GM23338 (cell line): Measurements from ENCODE around the gene TLE1. TPM values are rescaled to one million over a fixed set of nuclear protein-coding genes. Genes with fewer than 3 reads are reported as not detected.
A peak's percentile ranks its signal among the peaks of the same experiment; 100 is the strongest.

Source experiments
- ATAC-seq: fragments of 200-7000 bp; cut with Tn5 transposase; 3 replicates; pipeline ENCODE4 v1.9.1; 2020
- DNase-seq: peaks from one replicate; pipeline ENCODE4 v3.0.0-alpha.2; 2015; ENCODE audit warnings: low spot score
- H2AFZ ChIP-seq: fragments of 200-600 bp; sonication (generic); 2 replicates; pipeline ENCODE4 v1.8.0; 2016; ENCODE audit warnings: antibody characterized with exemption, mild to moderate bottlenecking, moderate library complexity
- H3F3A ChIP-seq: fragments of 200-600 bp; sonication (generic); replicated peaks from 2 replicates; pipeline ENCODE4 v1.8.0; 2017; ENCODE audit warnings: antibody characterized with exemption, mixed run types, low read depth
- H3K27ac ChIP-seq: fragments of 200-600 bp; sonication (generic); 2 replicates; pipeline ENCODE4 v1.6.1; 2016; ENCODE audit warnings: low read depth
- H3K27me3 ChIP-seq: fragments of 200-600 bp; sonication (generic); 2 replicates; pipeline ENCODE4 v1.8.0; 2016; ENCODE audit warnings: mild to moderate bottlenecking, mixed run types, moderate library complexity; ENCODE audit not compliant: insufficient read depth
- H3K36me3 ChIP-seq: fragments of 200-600 bp; sonication (generic); 2 replicates; pipeline ENCODE4 v1.8.0; 2016; ENCODE audit warnings: mild to moderate bottlenecking; ENCODE audit not compliant: insufficient read depth
- H3K4me1 ChIP-seq: fragments of 200-600 bp; sonication (generic); 2 replicates; pipeline ENCODE4 v1.8.0; 2016; ENCODE audit warnings: mild to moderate bottlenecking, moderate library complexity; ENCODE audit not compliant: insufficient read depth
- H3K4me2 ChIP-seq: fragments of 200-600 bp; sonication (generic); 2 replicates; pipeline ENCODE4 v1.7.1; 2017; ENCODE audit warnings: mixed run types
- H3K4me3 ChIP-seq: fragments of 200-600 bp; sonication (generic); 2 replicates; pipeline ENCODE4 v1.6.1; 2016; ENCODE audit warnings: mixed run types
- H3K79me2 ChIP-seq: fragments of 200-600 bp; sonication (generic); replicated peaks from 2 replicates; pipeline ENCODE4 v1.8.0; 2017; ENCODE audit warnings: mild to moderate bottlenecking; ENCODE audit not compliant: insufficient read depth
- H3K9me2 ChIP-seq: fragments of 200-600 bp; sonication (generic); 2 replicates; pipeline ENCODE4 v1.8.0; 2017; ENCODE audit not compliant: insufficient read depth
- H4K20me1 ChIP-seq: fragments of 200-600 bp; sonication (generic); replicated peaks from 2 replicates; pipeline ENCODE4 v1.8.0; 2017; ENCODE audit warnings: mild to moderate bottlenecking; ENCODE audit not compliant: insufficient read depth
- H3K27ac Mint-ChIP-seq: 2 replicates; pipeline ENCODE4 v1.8.0; 2020; ENCODE audit warnings: inconsistent platforms, mild to moderate bottlenecking, moderate library complexity, mixed read lengths
- H3K27me3 Mint-ChIP-seq: 3 replicates; pipeline ENCODE4 v1.8.0; 2022; ENCODE audit warnings: low read depth, mild to moderate bottlenecking, moderate library complexity, mixed read lengths, inconsistent platforms; ENCODE audit not compliant: insufficient read depth, poor library complexity
- H3K36me3 Mint-ChIP-seq: 3 replicates; pipeline ENCODE4 v1.8.0; 2021; ENCODE audit warnings: low read depth, mild to moderate bottlenecking, inconsistent platforms, moderate library complexity, mixed read lengths
- H3K4me1 Mint-ChIP-seq: 3 replicates; pipeline ENCODE4 v1.8.0; 2020; ENCODE audit warnings: mild to moderate bottlenecking, inconsistent platforms, mixed read lengths
- H3K4me3 Mint-ChIP-seq: 3 replicates; pipeline ENCODE4 v1.8.0; 2021; ENCODE audit warnings: moderate library complexity, mild to moderate bottlenecking, inconsistent platforms, mixed read lengths
- H3K9me3 Mint-ChIP-seq: 3 replicates; pipeline ENCODE4 v1.8.0; 2020; ENCODE audit warnings: moderate library complexity, mild to moderate bottlenecking, inconsistent platforms, mixed read lengths
- CTCF ChIP-seq, 2 experiments: fragments of 200-600 bp in 1 of 2; sonication (generic) in 1 of 2; conservative IDR thresholded peaks; 2 replicates each; pipeline versions ENCODE4 v1.5.1 to v1.6.1; 2016 to 2017; ENCODE audit warnings: antibody characterized with exemption in 2 of 2, low read depth in 2 of 2, mild to moderate bottlenecking in 2 of 2, moderate library complexity in 1 of 2
- EZH2 ChIP-seq: fragments of 200-600 bp; sonication (generic); IDR thresholded peaks from one replicate; pipeline ENCODE4 v1.8.0; 2017; ENCODE audit warnings: antibody characterized with exemption, mild to moderate bottlenecking, low read depth; ENCODE audit not compliant: unreplicated experiment
- EZH2phosphoT487 ChIP-seq: fragments of 200-600 bp; sonication (generic); IDR thresholded peaks from one replicate; pipeline ENCODE4 v1.8.1; 2018; ENCODE audit warnings: antibody characterized with exemption; ENCODE audit not compliant: unreplicated experiment
- POLR2AphosphoS5 ChIP-seq: IDR thresholded peaks from 2 replicates; pipeline ENCODE4 v1.6.1; 2016; ENCODE audit warnings: antibody characterized with exemption, low read depth
- REST ChIP-seq: IDR thresholded peaks from one replicate; pipeline ENCODE4 v1.6.1; 2018; ENCODE audit warnings: antibody characterized with exemption; ENCODE audit not compliant: unreplicated experiment
- STAT1 ChIP-seq: IDR thresholded peaks from one replicate; pipeline ENCODE4 v1.6.1; 2016; ENCODE audit warnings: antibody characterized with exemption; ENCODE audit not compliant: unreplicated experiment
- ZNF114 ChIP-seq: fragments of 250-450 bp; sonication (Bioruptor Pico); IDR thresholded peaks from 2 replicates; pipeline ENCODE4 v1.5.0; 2020; ENCODE audit warnings: mild to moderate bottlenecking, moderate library complexity
- ZNF331 ChIP-seq: fragments of 250-450 bp; sonication (Bioruptor Pico); IDR thresholded peaks from 2 replicates; pipeline ENCODE4 v1.5.0; 2020; ENCODE audit warnings: low read depth, mild to moderate bottlenecking, moderate library complexity
- ZNF462 ChIP-seq: fragments of 250-450 bp; sonication (Bioruptor Pico); IDR thresholded peaks from 2 replicates; pipeline ENCODE4 v1.5.0; 2020; ENCODE audit warnings: mild to moderate bottlenecking, moderate library complexity
- polyA plus RNA-seq: library from polyadenylated mRNA; unstranded; fragments of >200 nt; fragmentation: Nextera tagmentation; extraction: Ambion mirVana; gene quantifications from 2 replicates; pipeline ENCODE4 v1.2.1, GENCODE V29; 2016
- total RNA-seq: library from RNA; depleted of rRNA; stranded (reverse); fragments of >200 nt; shearing (Covaris generic); gene quantifications from 2 replicates; pipeline ENCODE4 v1.2.3, GENCODE V29; 2014

TLE1 gene
- total and polyA plus RNA-seq, 2 experiments from 2014 or later = 58.1 to 132 TPM

- no peak for TF ChIP-seq ZNF462 (CRISPR knock-in tag)
- no peak for TF ChIP-seq ZNF331 (CRISPR knock-in tag)
- no peak for TF ChIP-seq STAT1
Measured at GRCh38 chr9:81718244-81718643, 28.9 kb upstream of the TLE1 start (continued).

GRCh38 chr9:81717747-81718077 is 28.4 kb upstream of the TLE1 start:
- Histone ChIP-seq H3K4me3 (no peak overlapping the region), H4K20me1 (no peaks in the 10 kb centered on the region), H2AFZ (peak overlapping the region; percentile 2), H3F3A (peaks cover 11% of the 10 kb centered on the region; the same call in 1 of the 2 replicates), H3K36me3 (no peaks in the 10 kb centered on the region), H3K27ac (peak overlapping the region; percentile 3; the same call in 1 of the 2 replicates), H3K4me1 (peaks cover 34% of the 10 kb centered on the region), H3K79me2 (no peaks in the 10 kb centered on the region), H3K9me2 (no peaks in the 10 kb centered on the region; the same call in 1 of the 2 replicates), H3K4me2 (peak overlapping the region; percentile 5; the same call in 1 of the 2 replicates), H3K27me3 (no peaks in the 10 kb centered on the region)
- H3K4me1 Mint-ChIP-seq = peaks cover 21% of the 10 kb centered on the region
- H3K27ac Mint-ChIP-seq = peak overlapping the region; percentile 81
- H3K36me3 Mint-ChIP-seq = no peaks in the 10 kb centered on the region; the same call in 2 of the 3 replicates
- peaks cover 8% of the 10 kb centered on the region for H3K27me3 Mint-ChIP-seq
- ATAC-seq (no peak), DNase-seq (no peak)
- H3K9me3 Mint-ChIP-seq = no peaks in the 10 kb centered on the region
- H3K4me3 Mint-ChIP-seq = no peak overlapping the region
- TF ChIP-seq ZNF331 (CRISPR knock-in tag) = no peak
- no peak for TF ChIP-seq REST
- no peak for TF ChIP-seq STAT1
- no peak for TF ChIP-seq ZNF114 (CRISPR knock-in tag)
- no peak for TF ChIP-seq EZH2
- no peak for TF ChIP-seq POLR2AphosphoS5
- no peak for TF ChIP-seq EZH2phosphoT487
- no peak for TF ChIP-seq CTCF (conservative IDR thresholded peaks at IDR 0.05; ENCODE audit: low read depth in 2 of 2)
